SHP77 (cell line): ENCODE results near the gene HDGFL3.

ENCODE experiments used
- DNase-seq, 2 experiments: peaks; one replicate each; lab custom pipeline; 2025; lab: John Stamatoyannopoulos, UW

Gene HDGFL3

GRCh38 chr15:83127547-83128150 lies 80.0 kb downstream of the HDGFL3 start:
- DNase-seq: no peak

GRCh38 chr15:83123529-83123928 lies 84.1 kb downstream of the HDGFL3 start:
- DNase-seq: peak; percentile 21 to 41

GRCh38 chr15:83119968-83120581 lies 87.5 kb downstream of the HDGFL3 start:
- no peak for DNase-seq

- no peak for DNase-seq
Measured at GRCh38 chr15:83118968-83119367, 88.7 kb downstream of the HDGFL3 start.

- no peak for DNase-seq
Measured at GRCh38 chr15:83118291-83118827, 89.3 kb downstream of the HDGFL3 start.

DNA sequence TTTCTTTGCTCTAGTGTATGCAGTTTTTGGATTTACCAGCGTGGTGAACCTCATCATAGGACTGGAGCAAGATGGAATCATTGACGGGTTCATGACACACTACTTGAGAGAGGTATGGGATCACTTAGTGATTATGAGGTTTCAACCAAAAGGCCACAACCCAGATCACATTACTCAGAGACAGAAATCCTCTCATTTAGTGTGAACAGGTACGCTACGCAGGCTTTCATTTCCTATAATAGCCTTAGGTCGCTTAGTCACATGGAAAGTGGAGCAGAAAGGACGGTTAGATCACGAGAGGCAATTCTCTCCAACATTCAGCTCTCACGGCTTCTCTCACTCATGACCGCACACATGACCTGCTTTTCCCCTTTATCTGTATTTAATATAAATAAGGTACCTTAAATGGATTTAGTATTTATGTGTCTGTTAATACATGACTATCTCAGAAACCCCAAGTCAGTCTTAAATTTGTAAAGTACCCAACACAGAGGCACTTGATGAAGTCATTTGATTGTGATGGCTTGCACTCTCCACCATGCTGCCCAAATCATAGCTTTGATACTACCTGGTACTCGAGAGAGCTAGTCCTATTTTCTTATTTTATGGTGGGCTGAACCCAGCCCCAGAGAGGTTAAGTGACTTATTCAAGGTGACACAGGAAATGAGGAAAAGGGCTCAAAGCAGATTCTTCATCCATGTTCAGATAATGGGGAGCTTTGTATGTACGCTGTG lies 91.6 kb downstream of the HDGFL3 start:
- no peak for DNase-seq

GRCh38 chr15:83115410-83115809 lies 92.2 kb downstream of the HDGFL3 start:
- no peak for DNase-seq

DNA sequence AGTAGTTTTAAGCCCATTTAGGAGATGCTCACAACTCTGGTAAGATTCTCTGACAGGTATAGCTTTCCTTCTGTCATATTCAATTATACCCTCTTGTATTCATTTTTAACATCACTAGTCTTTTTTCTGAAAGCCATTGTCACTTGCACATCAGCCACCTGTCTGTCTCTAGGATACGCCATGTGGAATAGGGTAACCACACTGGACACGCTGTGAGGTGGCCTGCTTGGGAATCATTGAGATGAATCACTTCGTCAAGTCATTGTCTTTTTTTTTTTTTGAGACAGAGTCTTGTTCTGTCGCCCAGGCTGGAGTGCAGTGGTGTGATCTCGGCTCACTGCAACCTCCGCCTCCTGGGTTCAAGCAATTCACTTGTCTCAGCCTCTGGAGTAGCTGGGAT lies 92.8 kb downstream of the HDGFL3 start:
- DNase-seq: no peak

DNA sequence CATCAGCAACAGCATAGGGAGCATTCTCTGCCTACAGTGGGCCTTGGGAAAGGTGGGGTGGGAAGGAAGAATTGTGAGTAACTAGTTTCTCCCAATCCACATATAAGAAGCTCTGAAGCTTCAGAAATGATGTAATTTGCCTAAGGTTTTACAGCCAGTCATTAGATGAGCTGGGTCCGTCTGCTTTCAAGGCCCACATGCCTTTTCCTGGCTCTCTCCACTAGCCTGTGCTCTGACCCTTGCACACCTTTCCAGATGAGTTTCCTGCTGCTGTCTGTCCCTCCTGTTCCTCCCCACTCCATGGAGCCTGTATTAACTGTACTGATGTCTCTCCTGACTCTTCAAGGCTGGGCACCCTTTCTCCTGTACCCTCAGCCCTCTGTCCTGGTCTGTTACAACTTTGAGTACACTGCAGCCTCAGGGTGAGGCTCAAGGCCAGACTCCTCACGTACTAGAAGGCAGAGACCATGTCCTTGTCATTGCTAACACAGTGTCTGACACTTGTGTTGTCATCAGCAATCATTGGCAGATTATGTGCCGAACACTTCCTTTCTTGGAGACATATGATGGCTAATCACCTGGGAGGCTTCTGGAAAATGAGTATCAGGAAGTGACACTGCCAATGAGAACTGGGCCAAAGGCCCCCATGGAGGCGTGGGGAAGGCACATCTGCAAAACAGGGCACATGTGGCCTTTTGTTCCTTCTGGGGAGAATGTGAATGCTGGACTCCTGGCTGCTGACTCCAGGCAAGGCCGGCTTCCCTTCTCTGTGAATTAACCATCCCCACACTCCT lies 93.5 kb downstream of the HDGFL3 start:
- no peak for DNase-seq

DNA sequence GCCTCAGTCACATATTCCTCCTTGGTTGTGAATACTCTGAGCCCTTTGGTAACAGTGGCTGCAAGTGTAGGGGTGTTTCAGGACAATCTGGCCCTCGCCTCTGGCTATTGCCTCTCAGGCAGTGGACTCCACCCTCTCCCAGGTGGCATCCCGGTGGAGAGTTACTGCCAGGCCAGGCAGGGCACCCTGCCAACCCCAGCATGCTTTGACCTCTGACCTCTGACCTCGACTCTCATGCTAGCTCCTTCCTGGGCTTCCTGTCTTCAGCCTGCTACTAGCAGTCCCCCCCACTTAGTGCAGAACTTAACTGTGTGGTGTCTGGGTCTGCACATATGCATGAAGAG lies 94.7 kb downstream of the HDGFL3 start:
- no peak for DNase-seq

GRCh38 chr15:83112233-83112955 lies 95.2 kb downstream of the HDGFL3 start:
- no peak for DNase-seq

- DNase-seq: no peak
Measured at GRCh38 chr15:83111149-83111548, 96.5 kb downstream of the HDGFL3 start.

DNA sequence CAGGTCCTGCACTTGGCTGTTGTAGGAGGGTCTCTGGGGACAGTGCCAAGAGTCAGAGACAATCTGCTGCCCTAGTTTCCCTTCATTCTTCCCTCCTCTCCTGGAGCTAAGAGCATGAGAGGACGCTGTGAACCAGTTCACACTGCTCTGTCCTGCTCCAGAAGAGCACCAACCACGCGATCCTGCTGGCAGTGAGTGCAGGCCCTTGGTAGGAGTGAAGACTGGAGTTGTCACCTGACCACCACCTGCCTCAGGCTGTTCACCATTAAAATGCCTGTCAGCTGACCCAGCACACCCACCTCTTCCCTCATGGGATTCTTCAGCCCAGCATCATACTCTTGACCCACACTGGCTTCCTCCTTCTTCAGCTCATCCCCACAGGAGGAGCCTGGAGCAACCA lies 97.2 kb downstream of the HDGFL3 start:
- DNase-seq: no peak

DNA sequence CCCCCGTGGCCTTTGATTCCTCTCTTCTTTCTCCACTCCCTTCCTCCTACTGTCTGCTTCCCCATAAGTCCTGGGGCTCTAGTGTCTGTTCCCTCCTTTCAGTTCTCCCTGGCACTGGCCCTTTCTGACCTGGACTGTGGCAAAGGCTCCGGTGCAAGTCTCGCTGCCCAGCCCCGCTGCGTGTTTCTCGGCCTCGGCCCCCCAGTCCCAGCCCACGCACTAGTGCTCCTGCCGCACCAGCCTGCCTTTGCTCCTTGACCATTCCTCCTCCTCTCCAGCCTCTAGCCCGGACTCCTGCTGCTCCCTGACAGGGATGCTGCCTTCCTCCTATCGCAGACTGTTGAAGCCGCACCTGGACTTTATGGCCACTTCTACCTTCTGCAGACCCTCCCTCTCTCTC lies 98.1 kb downstream of the HDGFL3 start:
- no peak for DNase-seq

GRCh38 chr15:83108266-83109219 lies 99.1 kb downstream of the HDGFL3 start:
- peak; percentile 37 to 41 for DNase-seq

- no peak for DNase-seq
Measured at GRCh38 chr15:83107841-83108181, 99.8 kb downstream of the HDGFL3 start.

DNA sequence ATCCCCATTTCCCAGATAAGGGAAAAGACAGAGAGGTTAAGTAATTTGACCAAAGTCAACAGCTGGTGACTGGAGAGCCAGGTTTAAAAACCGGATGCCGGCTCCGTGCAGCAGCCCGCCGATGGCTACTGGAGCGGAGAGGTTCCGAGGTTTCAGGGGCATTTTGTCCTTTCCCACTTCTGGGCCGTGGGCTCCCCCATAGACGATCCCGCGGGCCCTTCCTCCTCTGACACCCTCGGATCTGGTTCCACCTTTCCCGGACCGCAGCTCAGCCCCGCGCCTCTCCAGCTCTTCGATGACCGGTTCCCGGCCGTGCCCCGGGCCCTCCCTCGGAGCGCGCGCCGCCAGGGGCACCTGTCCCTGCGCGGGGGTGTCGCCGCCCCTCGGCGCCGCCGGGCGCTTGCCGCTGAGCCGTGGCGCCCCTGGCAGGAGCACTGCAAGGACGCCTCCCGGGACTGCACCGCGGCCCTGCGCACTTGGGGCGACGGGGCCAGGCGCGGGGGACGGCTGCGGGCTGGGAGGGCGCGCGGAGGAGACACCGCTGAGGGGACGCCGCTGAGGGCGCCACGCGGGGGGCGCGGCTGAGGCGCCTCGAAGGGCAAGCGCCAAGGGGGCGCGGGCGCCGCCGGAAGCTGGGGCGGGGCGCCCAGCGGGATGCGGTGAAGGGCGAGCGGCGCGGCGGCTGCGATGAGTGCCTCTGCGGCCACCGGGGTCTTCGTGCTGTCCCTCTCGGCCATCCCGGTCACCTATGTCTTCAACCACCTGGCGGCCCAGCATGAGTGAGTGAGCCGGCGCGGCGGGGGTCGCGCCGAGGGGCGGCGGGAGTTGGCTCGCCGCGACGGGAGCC lies 100.4 kb downstream of the HDGFL3 start, which contains the start of gene TM6SF1:
Gene TM6SF1, plus strand, starts transcription at position 652 of the 847 bp plus-strand sequence. Its CDS starts 36 bp downstream, at position 688.
- peak in 1 of 2 experiments; percentile 25 for DNase-seq

GRCh38 chr15:83105440-83105839 lies 102.2 kb downstream of the HDGFL3 start:
- DNase-seq: no peak

DNA sequence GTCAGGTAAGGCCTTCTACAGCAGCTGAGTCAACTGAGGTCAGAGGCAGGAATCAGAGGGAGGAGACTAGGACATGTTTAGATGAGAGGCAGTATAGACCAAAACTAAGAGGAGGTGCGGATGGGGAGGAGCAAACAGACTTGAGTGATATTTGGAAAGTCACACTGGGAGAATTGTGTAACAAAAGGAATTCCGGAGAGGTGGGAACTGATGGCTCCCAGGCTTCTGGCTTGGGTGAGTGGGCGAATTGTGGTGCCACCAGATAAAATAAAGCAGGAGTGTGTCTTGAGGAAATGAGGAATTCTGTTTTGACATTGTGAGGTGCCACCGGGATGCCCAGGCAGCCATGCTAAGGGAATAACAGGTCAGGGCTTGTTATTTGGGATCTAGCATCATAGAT lies 103.5 kb downstream of the HDGFL3 start:
- no peak for DNase-seq

- no peak for DNase-seq
Measured at GRCh38 chr15:83102346-83102745, 105.3 kb downstream of the HDGFL3 start.
